Measurements from ENCODE around the gene KLK2. TPM values are rescaled to one million over a fixed set of nuclear protein-coding genes. Genes with fewer than 3 reads are reported as not detected.
A peak's percentile ranks its signal among the peaks of the same experiment; 100 is the strongest.

Gene KLK2
- total and polyA plus RNA-seq, 2 of the 13 experiments (the other 11 are each of a cell fraction or from before 2014, with no cell fraction given) = 0.11 TPM; not detected in 1

DNA sequence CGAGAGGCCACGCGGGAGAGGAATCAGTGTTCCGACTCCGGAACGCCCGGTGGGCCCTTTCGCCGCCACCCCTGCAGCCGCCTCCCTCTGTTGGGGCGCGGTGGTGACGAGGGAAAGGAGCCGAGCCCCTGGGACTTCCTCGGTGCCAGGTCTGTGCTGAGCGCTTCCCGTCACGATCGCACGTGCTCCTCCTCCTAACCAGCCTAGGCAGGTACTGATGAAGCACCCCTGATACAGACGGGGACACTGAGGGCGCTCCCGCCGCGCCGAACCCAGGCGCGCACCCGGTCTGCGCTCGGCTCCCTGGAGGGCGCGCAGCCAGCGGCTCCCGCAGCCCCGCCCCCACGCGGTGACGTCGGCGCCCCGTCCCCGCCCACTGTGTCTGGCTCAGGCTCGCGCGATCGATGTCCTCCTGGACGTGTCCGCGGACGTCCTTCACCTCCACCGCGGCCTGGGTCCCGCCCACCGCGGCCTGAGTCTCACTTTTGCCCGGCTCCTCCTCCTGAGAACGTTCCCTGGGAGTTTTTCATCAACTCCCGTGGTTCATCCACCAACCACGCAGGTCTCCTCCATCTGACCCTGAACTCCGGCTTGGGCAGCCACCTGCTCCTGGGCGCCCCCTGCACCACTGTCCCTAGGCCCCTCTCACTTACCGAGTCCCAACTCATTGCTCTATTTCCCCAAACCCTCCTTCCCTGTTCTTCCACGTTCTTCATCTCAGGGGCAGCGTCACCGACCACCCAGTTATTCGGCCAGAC is 37.3 kb upstream of the KLK2 start (continued):
- no peak for TF ChIP-seq GATAD1 (CRISPR knock-in tag; IDR thresholded peaks at IDR 0.05)
- TF ChIP-seq, protein P1, sequence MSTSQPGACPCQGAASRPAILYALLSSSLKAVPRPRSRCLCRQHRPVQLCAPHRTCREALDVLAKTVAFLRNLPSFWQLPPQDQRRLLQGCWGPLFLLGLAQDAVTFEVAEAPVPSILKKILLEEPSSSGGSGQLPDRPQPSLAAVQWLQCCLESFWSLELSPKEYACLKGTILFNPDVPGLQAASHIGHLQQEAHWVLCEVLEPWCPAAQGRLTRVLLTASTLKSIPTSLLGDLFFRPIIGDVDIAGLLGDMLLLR (CRISPR knock-in tag; IDR thresholded peaks at IDR 0.05) = no peak
- no peak for TF ChIP-seq ZNF441 (CRISPR knock-in tag; IDR thresholded peaks at IDR 0.05; ENCODE audit: borderline replicate concordance)
- no peak for TF ChIP-seq HNRNPH1 (optimal IDR thresholded peaks at IDR 0.05; ENCODE audit: low read depth, low read length)
- TF ChIP-seq SRSF9 (IDR thresholded peaks at IDR 0.05; ENCODE audit: borderline replicate concordance, insufficient read depth, low read depth, low read length, poor library complexity, severe bottlenecking) = no peak
- TF ChIP-seq, protein P2, sequence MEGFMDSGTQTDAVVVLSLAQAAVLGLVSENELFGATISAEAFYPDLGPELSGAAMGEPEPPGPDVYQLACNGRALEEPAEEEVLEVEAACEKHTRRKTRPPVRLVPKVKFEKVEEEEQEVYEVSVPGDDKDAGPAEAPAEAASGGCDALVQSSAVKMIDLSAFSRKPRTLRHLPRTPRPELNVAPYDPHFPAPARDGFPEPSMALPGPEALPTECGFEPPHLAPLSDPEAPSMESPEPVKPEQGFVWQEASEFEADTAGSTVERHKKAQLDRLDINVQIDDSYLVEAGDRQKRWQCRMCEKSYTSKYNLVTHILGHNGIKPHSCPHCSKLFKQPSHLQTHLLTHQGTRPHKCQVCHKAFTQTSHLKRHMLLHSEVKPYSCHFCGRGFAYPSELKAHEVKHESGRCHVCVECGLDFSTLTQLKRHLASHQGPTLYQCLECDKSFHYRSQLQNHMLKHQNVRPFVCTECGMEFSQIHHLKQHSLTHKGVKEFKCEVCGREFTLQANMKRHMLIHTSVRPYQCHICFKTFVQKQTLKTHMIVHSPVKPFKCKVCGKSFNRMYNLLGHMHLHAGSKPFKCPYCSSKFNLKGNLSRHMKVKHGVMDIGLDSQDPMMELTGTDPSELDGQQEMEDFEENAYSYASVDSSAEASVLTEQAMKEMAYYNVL (CRISPR knock-in tag; IDR thresholded peaks at IDR 0.05; ENCODE audit: borderline replicate concordance) = no peak
- TF ChIP-seq HIVEP1 (CRISPR knock-in tag; IDR thresholded peaks at IDR 0.05) = no peak
- no peak for TF ChIP-seq ZNF792 (CRISPR knock-in tag; IDR thresholded peaks at IDR 0.05)
- TF ChIP-seq, protein P3, sequence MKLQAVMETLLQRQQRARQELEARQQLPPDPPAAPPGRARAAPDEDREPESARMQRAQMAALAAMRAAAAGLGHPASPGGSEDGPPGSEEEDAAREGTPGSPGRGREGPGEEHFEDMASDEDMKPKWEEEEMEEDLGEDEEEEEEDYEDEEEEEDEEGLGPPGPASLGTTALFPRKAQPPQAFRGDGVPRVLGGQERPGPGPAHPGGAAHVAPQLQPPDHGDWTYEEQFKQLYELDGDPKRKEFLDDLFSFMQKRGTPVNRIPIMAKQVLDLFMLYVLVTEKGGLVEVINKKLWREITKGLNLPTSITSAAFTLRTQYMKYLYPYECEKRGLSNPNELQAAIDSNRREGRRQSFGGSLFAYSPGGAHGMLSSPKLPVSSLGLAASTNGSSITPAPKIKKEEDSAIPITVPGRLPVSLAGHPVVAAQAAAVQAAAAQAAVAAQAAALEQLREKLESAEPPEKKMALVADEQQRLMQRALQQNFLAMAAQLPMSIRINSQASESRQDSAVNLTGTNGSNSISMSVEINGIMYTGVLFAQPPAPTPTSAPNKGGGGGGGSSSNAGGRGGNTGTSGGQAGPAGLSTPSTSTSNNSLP (IDR thresholded peaks at IDR 0.05; ENCODE audit: low read depth, low read length) = no peak
- TF ChIP-seq ZBTB7B (CRISPR knock-in tag; IDR thresholded peaks at IDR 0.05) = 0 out of 2 replicates have a peak, but pooled peaks have one; percentile 27
- 0 out of 2 replicates have a peak, but pooled peaks have one; percentile 16 for TF ChIP-seq ZNF205 (CRISPR knock-in tag; IDR thresholded peaks at IDR 0.05)
- TF ChIP-seq RARA (CRISPR knock-in tag; IDR thresholded peaks at IDR 0.05) = 0 out of 2 replicates have a peak, but pooled peaks have one; percentile 10
- 0 out of 2 replicates have a peak, but pooled peaks have one; percentile 29 for TF ChIP-seq ZNF619 (CRISPR knock-in tag; IDR thresholded peaks at IDR 0.05)
- TF ChIP-seq ZFX (CRISPR knock-in tag; IDR thresholded peaks at IDR 0.05; ENCODE audit: low read depth) = peak; percentile 59; the same call in 1 of the 2 replicates
- TF ChIP-seq ESRRA (CRISPR knock-in tag; IDR thresholded peaks at IDR 0.05; ENCODE audit: low read depth) = peak; percentile 29; the same call in 1 of the 2 replicates
- peak; percentile 60; the same call in 1 of the 2 replicates for TF ChIP-seq ZNF431 (CRISPR knock-in tag; IDR thresholded peaks at IDR 0.05; ENCODE audit: borderline replicate concordance, low read depth)
- TF ChIP-seq, protein P4, sequence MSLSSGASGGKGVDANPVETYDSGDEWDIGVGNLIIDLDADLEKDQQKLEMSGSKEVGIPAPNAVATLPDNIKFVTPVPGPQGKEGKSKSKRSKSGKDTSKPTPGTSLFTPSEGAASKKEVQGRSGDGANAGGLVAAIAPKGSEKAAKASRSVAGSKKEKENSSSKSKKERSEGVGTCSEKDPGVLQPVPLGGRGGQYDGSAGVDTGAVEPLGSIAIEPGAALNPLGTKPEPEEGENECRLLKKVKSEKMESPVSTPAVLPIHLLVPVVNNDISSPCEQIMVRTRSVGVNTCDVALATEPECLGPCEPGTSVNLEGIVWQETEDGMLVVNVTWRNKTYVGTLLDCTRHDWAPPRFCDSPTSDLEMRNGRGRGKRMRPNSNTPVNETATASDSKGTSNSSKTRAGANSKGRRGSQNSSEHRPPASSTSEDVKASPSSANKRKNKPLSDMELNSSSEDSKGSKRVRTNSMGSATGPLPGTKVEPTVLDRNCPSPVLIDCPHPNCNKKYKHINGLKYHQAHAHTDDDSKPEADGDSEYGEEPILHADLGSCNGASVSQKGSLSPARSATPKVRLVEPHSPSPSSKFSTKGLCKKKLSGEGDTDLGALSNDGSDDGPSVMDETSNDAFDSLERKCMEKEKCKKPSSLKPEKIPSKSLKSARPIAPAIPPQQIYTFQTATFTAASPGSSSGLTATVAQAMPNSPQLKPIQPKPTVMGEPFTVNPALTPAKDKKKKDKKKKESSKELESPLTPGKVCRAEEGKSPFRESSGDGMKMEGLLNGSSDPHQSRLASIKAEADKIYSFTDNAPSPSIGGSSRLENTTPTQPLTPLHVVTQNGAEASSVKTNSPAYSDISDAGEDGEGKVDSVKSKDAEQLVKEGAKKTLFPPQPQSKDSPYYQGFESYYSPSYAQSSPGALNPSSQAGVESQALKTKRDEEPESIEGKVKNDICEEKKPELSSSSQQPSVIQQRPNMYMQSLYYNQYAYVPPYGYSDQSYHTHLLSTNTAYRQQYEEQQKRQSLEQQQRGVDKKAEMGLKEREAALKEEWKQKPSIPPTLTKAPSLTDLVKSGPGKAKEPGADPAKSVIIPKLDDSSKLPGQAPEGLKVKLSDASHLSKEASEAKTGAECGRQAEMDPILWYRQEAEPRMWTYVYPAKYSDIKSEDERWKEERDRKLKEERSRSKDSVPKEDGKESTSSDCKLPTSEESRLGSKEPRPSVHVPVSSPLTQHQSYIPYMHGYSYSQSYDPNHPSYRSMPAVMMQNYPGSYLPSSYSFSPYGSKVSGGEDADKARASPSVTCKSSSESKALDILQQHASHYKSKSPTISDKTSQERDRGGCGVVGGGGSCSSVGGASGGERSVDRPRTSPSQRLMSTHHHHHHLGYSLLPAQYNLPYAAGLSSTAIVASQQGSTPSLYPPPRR (CRISPR knock-in tag; IDR thresholded peaks at IDR 0.05; ENCODE audit: borderline replicate concordance) = no peak
- TF ChIP-seq FOXA1 (IDR thresholded peaks at IDR 0.05) = no peak
- no peak for TF ChIP-seq FOXA1 (CRISPR knock-in tag; IDR thresholded peaks at IDR 0.05)
- peak; percentile 60 for TF ChIP-seq GABPB1 (CRISPR knock-in tag; IDR thresholded peaks at IDR 0.05)
- TF ChIP-seq XRCC5 (optimal IDR thresholded peaks at IDR 0.05; ENCODE audit: low read length) = no peak

All from HepG2 (cell line).